ENCODE measurements around the gene PARP9.
"Not testable (repeated sequence)": the region's sequence is repeated elsewhere in the genome, so short reads cannot be mapped to it uniquely, and the experiment has no call there.

PARP9 gene

GRCh38 chr3:122520861-122521260, 43.2 kb downstream of the PARP9 start:
- no peak for DNase-seq (ENCODE audit: low read depth, low spot score)

GRCh38 chr3:122519693-122520092, 44.4 kb downstream of the PARP9 start:
- DNase-seq (ENCODE audit: low read depth, low spot score): no peak

DNA sequence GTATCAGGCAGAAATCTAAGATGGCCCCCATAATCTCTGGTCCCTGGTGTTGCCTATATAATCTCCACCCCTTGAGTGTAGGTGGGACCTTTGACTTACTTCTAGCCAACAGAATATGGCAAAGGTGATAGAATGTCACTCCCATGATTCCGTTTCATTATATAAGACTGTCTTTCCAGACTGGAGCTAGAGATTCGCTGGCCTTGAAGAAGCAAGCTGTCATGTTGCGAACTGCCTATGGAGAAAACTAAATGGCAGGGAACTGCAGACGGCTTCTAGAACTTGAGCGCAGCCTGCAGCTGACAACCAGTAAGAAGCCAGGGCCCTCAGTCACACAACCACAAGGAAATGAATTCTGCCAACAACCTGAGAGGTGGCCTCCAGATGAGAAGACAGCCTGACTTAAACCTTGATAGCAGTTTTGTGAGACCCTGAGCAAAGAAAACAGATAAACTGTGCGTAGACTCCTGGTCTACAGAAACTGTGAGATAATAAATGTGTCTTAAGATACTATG, 47.2 kb downstream of the PARP9 start:
- no peak for DNase-seq (ENCODE audit: low read depth, low spot score)

DNA sequence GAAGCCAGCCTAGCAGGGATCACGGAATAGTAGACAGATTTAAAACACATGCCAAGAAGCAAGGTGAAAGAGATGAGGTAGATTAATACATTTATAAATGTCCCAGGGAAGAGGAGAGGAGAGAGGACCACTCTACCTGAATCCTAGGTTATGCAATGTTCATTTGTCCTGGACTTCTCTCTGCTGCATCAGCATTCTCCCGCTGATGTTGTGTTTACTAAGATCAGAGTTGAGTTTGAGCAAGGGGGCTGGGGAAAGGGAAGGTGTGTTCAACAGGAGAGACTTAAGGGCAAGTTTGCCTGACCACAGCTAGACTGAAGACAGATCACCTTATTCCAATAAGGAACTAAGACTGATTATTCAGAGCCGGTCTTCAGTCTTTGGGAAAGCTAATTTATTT, 48.2 kb downstream of the PARP9 start:
- no peak for DNase-seq (ENCODE audit: low read depth, low spot score)

DNA sequence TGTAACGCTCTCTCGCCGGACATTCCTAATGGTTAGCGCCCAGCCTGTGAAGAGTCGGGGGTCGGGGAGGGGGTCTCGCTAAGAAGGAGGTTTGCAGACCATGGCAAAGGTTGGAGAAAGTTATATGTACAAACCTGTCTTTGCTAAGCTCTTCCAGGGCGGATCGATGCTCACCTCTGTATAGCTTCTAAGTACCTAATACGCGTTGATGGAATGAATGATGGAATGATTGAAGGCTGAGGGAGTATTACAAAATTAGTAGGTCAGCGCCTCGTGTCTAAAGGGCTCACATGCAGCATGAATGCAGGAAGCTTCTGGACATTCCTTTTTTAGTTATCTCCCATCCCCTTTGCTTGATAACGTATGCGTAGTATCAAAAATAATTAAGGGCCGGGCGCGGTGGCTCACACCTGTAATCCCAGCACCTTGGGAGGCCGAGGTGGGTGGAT, 49.1 kb downstream of the PARP9 start:
- no peak for DNase-seq (ENCODE audit: low read depth, low spot score)

DNA sequence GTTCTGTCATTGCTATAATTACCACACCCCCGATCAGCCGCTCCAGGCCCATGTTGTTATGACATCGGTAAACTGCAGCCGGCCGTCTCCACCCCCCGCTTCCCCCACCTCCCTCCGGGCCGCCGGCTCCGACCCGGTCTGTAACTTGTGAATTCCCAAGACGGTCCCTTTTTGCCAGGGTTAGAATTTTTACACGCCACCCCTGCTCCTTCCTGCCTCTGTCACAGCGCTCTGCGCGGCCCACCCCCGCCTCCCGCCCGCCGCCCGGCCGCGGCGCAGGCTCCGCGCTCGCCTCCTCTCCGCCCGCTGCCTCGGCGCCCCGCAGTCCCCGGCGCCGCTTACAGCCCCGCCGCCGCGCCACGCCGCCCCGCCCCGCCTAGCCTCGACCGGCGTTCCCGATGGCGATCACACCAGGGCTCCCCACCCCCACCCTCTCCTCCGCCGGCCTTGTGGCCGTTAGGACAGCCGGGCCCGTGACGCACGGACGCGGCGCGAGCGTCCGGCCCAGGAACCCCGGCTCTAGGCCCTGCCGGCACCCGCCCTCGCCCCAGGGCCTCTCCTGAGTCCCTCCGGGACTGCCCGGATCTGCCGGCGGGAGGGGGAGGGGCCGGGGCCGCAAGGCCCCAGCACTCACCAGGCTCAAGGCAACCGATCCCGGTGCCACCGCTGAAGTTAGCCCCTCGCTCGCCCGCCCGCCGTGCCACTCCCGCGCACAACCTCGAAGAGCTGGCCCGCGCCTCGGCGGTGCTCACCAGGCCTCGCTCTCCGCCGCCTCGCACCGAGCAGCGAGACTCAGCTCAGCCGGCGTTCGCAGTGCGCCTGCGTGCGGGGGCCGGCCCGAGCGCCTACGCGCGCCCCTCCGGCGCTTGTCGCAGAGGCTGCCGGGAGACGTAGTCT, 49.7 kb downstream of the PARP9 start, which contains the start of gene KPNA1:
Gene KPNA1 (minus strand): TSS at position 817 of the 897 bp plus-strand sequence. CDS start 18,374 bp downstream, outside the sequence.
- peak; percentile 42 for DNase-seq (ENCODE audit: low read depth, low spot score)

- no peak for DNase-seq (ENCODE audit: low read depth, low spot score)
Measured at GRCh38 chr3:122513386-122514122, 50.5 kb downstream of the PARP9 start.

- no peak for DNase-seq (ENCODE audit: low read depth, low spot score)
Measured at GRCh38 chr3:122512284-122512683, 51.8 kb downstream of the PARP9 start.

GRCh38 chr3:122510878-122511535, 53.1 kb downstream of the PARP9 start:
- DNase-seq (ENCODE audit: low read depth, low spot score): no peak

DNA sequence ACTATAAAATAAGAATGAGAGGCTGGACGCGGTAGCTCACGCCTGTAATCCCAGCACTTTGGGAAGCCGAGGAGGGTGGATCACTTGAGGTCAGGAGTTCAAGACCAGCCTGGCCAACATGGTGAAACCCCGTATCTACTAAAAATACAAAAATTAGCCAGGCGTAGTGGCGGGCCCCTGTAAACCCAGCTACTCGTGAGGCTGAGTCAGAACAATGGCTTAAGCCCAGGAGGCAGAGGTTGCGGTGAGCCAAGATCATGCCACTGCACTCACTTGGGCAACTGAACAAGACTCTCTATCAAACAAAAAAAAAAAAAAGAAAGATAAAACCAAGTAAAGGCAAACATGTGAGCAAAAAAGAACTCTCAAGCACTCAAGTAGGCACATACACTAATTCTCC, 55.2 kb downstream of the PARP9 start:
- not testable (repeated sequence) for DNase-seq (ENCODE audit: low read depth, low spot score)

DNA sequence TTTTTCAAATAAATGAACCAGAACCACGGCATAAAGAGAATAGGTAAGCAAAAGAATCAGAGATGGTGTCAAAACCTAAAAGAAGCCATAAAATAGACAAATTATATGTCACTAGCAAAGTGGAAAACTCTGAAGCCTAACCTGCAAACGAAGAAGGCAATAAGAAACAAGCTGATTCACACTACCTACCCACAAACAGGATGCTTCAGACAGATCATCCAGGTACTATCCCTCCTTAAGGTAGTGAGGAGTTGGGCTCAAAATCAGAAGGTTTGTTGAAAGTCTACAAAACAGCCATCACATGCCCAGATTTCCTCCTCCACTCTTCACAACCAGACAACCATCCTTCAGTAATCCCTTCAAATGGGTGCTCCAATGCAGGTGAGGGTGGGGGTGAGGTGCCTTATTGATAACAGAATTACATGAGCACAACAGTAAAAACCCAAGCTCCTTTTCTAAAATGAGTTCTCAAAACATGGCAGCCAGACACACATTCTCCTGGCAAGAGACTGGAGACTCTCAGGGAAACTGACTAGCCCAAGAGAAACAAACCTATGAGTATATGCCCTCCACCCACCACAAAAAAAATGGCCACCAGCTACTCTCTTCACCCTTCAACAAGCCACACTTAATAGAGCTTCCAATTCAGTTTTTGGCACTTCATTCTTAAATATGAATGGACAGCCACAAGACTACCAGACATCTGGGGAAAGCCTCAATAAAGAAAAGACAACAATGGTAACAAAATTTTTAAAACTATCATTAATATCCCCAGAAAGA, 55.8 kb downstream of the PARP9 start:
- DNase-seq (ENCODE audit: low read depth, low spot score): no peak

DNA sequence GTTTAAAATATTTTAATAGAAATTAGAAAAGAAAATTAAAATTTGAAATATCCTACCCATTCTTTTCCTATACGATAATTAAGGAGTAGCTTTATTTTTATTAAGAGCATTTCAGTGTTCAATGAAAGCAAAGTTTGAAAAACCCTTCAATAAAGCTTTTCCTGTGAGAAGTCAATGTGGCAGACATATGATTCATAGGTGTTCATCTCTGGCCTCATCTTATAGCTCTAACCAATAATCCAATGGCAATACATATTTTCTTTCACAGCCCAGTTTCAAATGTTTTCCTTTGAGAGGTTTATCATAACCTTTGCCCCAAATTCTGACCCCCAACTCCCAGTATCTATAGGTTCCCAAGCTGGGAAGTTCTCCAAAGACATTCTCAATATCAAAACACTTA, 57.6 kb downstream of the PARP9 start:
- DNase-seq (ENCODE audit: low read depth, low spot score): no peak

DNA sequence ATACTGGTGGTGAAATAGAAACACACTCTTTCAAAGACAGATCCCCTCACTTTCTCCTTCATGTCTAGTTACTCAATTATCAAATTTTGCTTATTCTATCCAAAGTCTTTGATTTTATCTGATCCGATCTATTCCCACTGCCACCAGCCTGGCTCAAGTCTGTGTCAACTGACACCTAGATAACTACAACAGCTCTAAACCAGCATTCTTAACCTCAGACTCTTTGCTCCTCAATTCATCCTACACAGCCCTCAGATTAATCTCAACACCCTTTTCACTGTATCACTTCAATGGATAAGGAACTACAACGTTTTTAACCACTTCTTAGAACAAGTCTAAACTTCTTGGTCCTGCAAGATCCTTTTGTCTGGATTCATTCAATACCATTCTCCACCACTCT, 58.4 kb downstream of the PARP9 start:
- no peak for DNase-seq (ENCODE audit: low read depth, low spot score)

GRCh38 chr3:122502941-122503340, 61.2 kb downstream of the PARP9 start:
- DNase-seq (ENCODE audit: low read depth, low spot score): no peak

- DNase-seq (ENCODE audit: low read depth, low spot score): no peak
Measured at GRCh38 chr3:122502139-122502538, 62.0 kb downstream of the PARP9 start.

GRCh38 chr3:122500964-122501363, 63.1 kb downstream of the PARP9 start:
- DNase-seq (ENCODE audit: low read depth, low spot score): not testable (repeated sequence)

GRCh38 chr3:122498152-122498551, 65.9 kb downstream of the PARP9 start:
- DNase-seq (ENCODE audit: low read depth, low spot score): no peak

DNA sequence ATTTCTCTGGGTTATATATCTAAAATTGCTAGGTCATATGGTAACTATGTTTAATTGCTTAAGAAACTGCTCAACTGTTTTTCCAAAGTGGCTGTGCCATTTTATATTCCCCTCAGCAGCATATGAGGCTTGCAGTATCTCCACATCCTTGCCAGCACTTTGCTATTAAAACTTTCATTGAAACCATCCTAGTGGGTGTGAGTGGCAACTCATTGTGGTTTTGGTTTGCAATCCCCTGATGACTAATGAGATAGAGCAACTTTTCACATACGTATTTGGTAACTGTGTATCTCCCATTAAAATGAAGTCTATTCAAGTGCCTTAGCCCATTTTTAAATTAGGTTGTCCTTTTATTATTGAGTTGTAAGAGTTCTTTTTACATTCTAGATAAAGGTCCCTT, 66.7 kb downstream of the PARP9 start:
- no peak for DNase-seq (ENCODE audit: low read depth, low spot score)

GRCh38 chr3:122496508-122496907, 67.6 kb downstream of the PARP9 start:
- DNase-seq (ENCODE audit: low read depth, low spot score): no peak

DNA sequence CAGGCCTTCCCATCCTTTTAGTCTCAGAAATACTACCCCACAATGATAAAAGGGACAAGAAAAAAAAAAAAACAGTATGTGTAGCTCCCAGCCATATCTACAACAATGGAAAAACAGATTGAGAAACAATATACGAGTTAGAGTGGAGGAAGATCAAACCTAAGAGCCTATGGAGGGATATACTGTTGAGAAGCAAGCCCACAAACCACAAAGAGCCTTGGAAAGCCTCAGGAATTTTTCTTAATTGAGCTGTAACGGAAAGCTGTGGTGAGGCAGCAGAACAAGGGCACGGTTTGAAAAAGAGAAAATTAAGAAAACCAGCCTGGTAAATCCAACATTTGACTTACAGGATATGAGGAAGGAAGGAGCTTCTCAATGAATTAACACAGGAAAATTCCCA, 70.8 kb downstream of the PARP9 start:
- DNase-seq (ENCODE audit: low read depth, low spot score): no peak
